Measurements from ENCODE around the gene CNIH1. TPM values are rescaled to one million over a fixed set of nuclear protein-coding genes. Genes with fewer than 3 reads are reported as not detected.
A peak's percentile ranks its signal among the peaks of the same experiment; 100 is the strongest.
"Not testable (repeated sequence)": the region's sequence is repeated elsewhere in the genome, so short reads cannot be mapped to it uniquely, and the experiment has no call there.

CNIH1 gene
- total RNA-seq, 4 donors from 2014 or later: 52.3 to 144 (median 103) TPM

DNA sequence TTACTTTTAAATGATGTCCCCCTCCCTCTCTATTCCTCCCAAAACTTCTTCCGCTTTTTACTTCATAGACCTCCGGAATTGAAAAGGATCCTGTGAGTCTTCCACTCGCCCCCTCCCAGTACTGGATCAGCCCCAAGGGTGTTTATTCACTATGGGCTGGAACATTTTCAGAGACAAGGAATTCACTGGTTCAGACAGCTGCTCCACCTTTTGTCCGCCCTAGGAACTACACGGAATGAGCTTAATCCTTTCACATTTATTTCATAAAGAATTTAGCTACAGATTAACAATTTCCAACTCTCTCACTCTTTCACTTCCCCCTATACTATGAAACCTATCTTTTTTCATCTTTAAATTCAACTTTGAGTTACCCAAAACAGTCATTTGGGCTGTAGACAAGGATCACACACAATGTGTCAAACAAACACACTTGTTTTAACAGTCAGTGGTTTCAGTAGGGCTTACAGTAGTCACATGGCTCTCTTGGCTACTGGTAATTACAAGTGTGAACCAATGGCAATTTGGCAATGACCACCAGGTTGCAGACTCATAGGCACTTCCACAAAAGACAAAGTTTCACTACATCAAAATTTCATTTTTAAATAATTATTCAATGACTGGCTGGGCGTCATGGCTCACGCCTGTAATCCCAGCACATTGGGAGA lies 20.6 kb downstream of the CNIH1 start:
- peaks cover 0 to 17% (median 5%) of the 10 kb centered on the region in 4 donors for H3K36me3 ChIP-seq
- 51% methylated on average over 7 of the region's 7 CpGs for WGBS
- no peak for DNase-seq (ENCODE audit: extremely low spot score)
- intact Hi-C loops (cut with DNase I): no loop called here
- no peaks in the 10 kb centered on the region for H3K4me1 ChIP-seq
- no peaks in the 10 kb centered on the region for H3K9me3 ChIP-seq
- no peak overlapping the region for H3K4me3 ChIP-seq
- H3K27me3 ChIP-seq: no peaks in the 10 kb centered on the region
- TF ChIP-seq EP300 (IDR thresholded peaks at IDR 0.05) (no peak), CTCF (IDR thresholded peaks at IDR 0.05) (peak; percentile 24 to 56 (median 28))
- H3K27ac ChIP-seq (replicated peaks in 1 of 4): no peak overlapping the region

- DNase-seq (ENCODE audit: extremely low spot score): no peak
- Histone ChIP-seq H3K4me3 (no peak overlapping the region), H3K27me3 (no peaks in the 10 kb centered on the region), H3K4me1 (no peaks in the 10 kb centered on the region), H3K9me3 (no peaks in the 10 kb centered on the region), H3K27ac (replicated peaks in 1 of 4) (no peak overlapping the region), H3K36me3 (no peaks in the 10 kb centered on the region)
- intact Hi-C loops (cut with DNase I): no loop called here
- WGBS: 98% methylated on average over 3 of the region's 3 CpGs
- TF ChIP-seq EP300 (IDR thresholded peaks at IDR 0.05) (no peak), POLR2AphosphoS5 (IDR thresholded peaks at IDR 0.05) (no peak), CTCF (IDR thresholded peaks at IDR 0.05) (no peak), POLR2A (IDR thresholded peaks at IDR 0.05; ENCODE audit: low read depth) (no peak)
These were observed 29.8 kb downstream of the CNIH1 start for GRCh38 chr14:54411371-54411770.

DNA sequence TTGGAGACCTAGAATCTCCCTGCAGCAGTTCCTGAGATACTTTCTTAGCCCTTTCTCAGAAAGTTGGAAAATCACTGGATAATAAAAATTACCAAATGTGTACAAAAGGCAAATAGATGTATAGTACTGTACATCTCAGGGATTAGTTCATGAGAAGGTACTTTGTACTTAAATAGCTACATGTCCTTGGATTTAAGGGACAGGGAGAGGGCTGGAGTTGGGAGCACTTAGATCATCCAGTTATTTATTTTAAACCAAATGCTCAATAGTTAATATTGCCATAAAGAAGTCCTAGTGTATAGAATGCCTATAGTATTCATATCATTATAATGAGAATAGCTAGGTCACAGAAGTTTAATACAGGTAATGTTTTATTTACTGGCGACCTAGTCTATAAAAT lies 31.0 kb downstream of the CNIH1 start:
- DNase-seq (ENCODE audit: extremely low spot score): no peak
- intact Hi-C loops (cut with DNase I): no loop called here
- Histone ChIP-seq H3K4me3 (no peak overlapping the region), H3K4me1 (no peaks in the 10 kb centered on the region), H3K36me3 (no peaks in the 10 kb centered on the region), H3K9me3 (no peaks in the 10 kb centered on the region), H3K27ac (replicated peaks in 1 of 4) (no peak overlapping the region), H3K27me3 (no peaks in the 10 kb centered on the region)
- TF ChIP-seq POLR2A (IDR thresholded peaks at IDR 0.05; ENCODE audit: low read depth) (no peak), CTCF (IDR thresholded peaks at IDR 0.05) (no peak), EP300 (IDR thresholded peaks at IDR 0.05) (no peak), POLR2AphosphoS5 (IDR thresholded peaks at IDR 0.05) (no peak)
- WGBS: 100% methylated on average over 1 of the region's 1 CpG

DNA sequence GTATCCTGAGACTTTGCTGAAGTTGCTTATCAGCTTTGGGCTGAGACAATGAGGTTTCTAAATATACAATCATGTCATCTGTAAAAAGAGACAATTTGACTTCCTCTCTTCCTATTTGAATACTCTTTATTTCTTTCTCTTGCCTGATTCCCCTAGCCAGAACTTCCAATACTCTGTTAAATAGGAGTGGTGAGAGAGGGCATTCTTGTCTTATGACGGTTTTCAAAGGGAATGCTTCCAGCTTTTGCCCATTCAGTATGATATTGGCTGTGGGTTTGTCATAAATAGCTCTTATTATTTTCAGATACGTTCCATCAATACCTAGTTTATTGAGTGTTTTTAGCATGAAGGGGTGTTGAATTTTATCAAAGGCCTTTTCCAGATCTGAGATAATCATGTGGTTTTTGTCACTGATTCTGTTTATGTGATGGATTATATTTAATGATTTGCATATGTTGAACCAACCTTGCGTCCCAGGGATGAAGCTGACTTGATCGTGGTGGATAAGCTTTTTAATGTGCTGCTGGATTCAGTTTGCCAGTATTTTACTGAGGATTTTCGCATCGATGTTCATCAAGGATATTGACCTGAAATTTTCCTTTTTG lies 37.7 kb downstream of the CNIH1 start:
- H3K4me1 ChIP-seq; H3K36me3 ChIP-seq; intact Hi-C loops (cut with DNase I); H3K27me3 ChIP-seq; H3K9me3 ChIP-seq; DNase-seq (ENCODE audit: extremely low spot score); H3K27ac ChIP-seq (replicated peaks in 1 of 4); H3K4me3 ChIP-seq: not testable (repeated sequence)
- WGBS: 94% methylated on average over 6 of the region's 6 CpGs

DNA sequence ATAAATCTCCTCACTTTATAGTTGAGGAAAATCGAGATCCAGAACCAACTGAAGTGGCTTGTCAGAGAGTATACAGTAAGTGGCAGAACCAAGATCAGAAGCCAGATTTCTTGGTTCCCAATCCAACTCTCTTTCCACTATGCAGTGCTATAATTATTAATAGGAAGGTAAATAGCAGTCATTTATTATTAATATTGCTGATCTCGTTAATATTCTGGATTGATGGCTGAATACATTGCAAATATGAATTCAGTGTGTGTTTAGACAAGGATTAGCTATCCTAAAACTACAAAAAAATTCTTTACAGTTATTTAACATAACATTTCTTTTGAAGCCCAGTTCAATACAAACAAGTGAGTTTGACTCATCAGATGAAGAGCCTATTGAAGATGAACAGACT lies 41.6 kb downstream of the CNIH1 start:
- intact Hi-C loops (cut with DNase I): loop anchor here (5.0 kb wide), 1 partner anchor 43 kb away; the partner anchor contains the start of gene CNIH1

More for the DNA sequence above, 41.6 kb downstream of the CNIH1 start:
- Histone ChIP-seq H3K27ac (replicated peaks in 1 of 4) (no peak overlapping the region), H3K4me3 (no peak overlapping the region), H3K9me3 (no peaks in the 10 kb centered on the region), H3K36me3 (no peaks in the 10 kb centered on the region), H3K27me3 (no peaks in the 10 kb centered on the region), H3K4me1 (peaks cover 8 to 15% (median 9%) of the 10 kb centered on the region in 4 donors)
- 89% methylated on average over 2 of the region's 2 CpGs for WGBS
- DNase-seq (ENCODE audit: extremely low spot score): no peak
- TF ChIP-seq CTCF (IDR thresholded peaks at IDR 0.05): no peak
- TF ChIP-seq EP300 (IDR thresholded peaks at IDR 0.05): no peak
- no peak for TF ChIP-seq POLR2AphosphoS5 (IDR thresholded peaks at IDR 0.05)
- TF ChIP-seq POLR2A (IDR thresholded peaks at IDR 0.05; ENCODE audit: low read depth): no peak
